IMR-90 (cell line): Measurements from ENCODE around the gene ADCY5.

Source experiments
- BHLHE40 ChIP-seq: fragments of 150-350 bp; IDR thresholded peaks from 2 replicates; pipeline ENCODE4 v1.6.1; 2016; ENCODE audit warnings: mild to moderate bottlenecking, low read depth, low read length
- CEBPB ChIP-seq: IDR thresholded peaks from 2 replicates; pipeline ENCODE4 v1.6.1; 2012; ENCODE audit warnings: low read depth, low read length, improper control_type of control experiment
- CHD1 ChIP-seq: IDR thresholded peaks from 2 replicates; pipeline ENCODE4 v1.6.1; 2012; ENCODE audit warnings: low read depth, low read length, improper control_type of control experiment
- CTCF ChIP-seq: conservative IDR thresholded peaks from 2 replicates; pipeline ENCODE4 v1.5.1; 2012; ENCODE audit warnings: mild to moderate bottlenecking, low read depth, low read length, improper control_type of control experiment
- ELK1 ChIP-seq: fragments of 150-350 bp; IDR thresholded peaks from 2 replicates; pipeline ENCODE4 v1.6.1; 2016; ENCODE audit warnings: low read depth, mild to moderate bottlenecking, low read length, moderate library complexity, borderline replicate concordance
- MAZ ChIP-seq: IDR thresholded peaks from 2 replicates; pipeline ENCODE4 v1.6.1; 2012; ENCODE audit warnings: low read depth, mild to moderate bottlenecking, low read length, improper control_type of control experiment, moderate library complexity, borderline replicate concordance
- POLR2A ChIP-seq: IDR thresholded peaks from 2 replicates; pipeline ENCODE4 v1.6.1; 2012; ENCODE audit warnings: mild to moderate bottlenecking, low read depth, low read length
- RAD21 ChIP-seq: IDR thresholded peaks from 2 replicates; pipeline ENCODE4 v1.6.1; 2012; ENCODE audit warnings: low read length, improper control_type of control experiment
- RCOR1 ChIP-seq: IDR thresholded peaks from 2 replicates; pipeline ENCODE4 v1.6.1; 2012; ENCODE audit warnings: mild to moderate bottlenecking, low read length, improper control_type of control experiment; ENCODE audit not compliant: insufficient replicate concordance
- RFX5 ChIP-seq: IDR thresholded peaks from 2 replicates; pipeline ENCODE4 v1.8.0; 2012; ENCODE audit warnings: low read depth, mild to moderate bottlenecking, low read length, moderate library complexity
- SMC3 ChIP-seq: fragments of 150-350 bp; IDR thresholded peaks from 2 replicates; pipeline ENCODE4 v1.6.1; 2016; ENCODE audit warnings: low read depth, mild to moderate bottlenecking, antibody characterized with exemption, low read length, moderate library complexity
- USF2 ChIP-seq: fragments of 150-350 bp; IDR thresholded peaks from 2 replicates; pipeline ENCODE4 v1.6.1; 2017; ENCODE audit warnings: mild to moderate bottlenecking, antibody characterized with exemption, low read length, low read depth

- TF ChIP-seq CTCF (no peak), RCOR1 (no peak), POLR2A (no peak), SMC3 (no peak), RFX5 (no peak), CHD1 (no peak), BHLHE40 (no peak), USF2 (no peak), ELK1 (no peak), MAZ (no peak), RAD21 (no peak), CEBPB (no peak)
Measured at GRCh38 chr3:123336001-123336400, 112.9 kb downstream of the ADCY5 start.
